GM19395 (cell line): Measurements from ENCODE around the gene NME4.
"Not testable (repeated sequence)": the region's sequence is repeated elsewhere in the genome, so short reads cannot be mapped to it uniquely, and the experiment has no call there.

ENCODE experiments used
- ATAC-seq: cut with Tn5 transposase; IDR thresholded peaks from one replicate; pipeline ENCODE4 v1.9.1; 2021; ENCODE audit warnings: mild to moderate bottlenecking, moderate library complexity; ENCODE audit not compliant: unreplicated experiment

The NME4 gene

DNA sequence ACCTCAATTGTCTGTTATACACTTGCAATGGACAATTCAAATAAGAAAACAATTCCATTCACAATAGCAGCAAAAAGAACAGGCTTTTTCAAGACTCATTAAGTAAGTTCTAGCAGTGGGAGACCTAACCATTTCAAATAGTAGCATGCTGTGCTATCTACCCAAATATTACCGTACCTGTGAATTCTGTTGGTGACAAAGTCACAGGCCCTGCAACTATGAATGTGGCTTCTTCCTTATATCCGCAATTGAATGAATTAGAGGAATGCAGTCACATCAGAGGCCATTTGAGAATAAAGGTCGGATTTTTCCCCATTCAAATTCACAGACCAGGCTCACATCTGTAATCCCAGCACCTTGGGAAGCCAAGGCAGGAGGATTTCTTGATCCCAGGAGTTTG is 800 bp upstream of the NME4 start:
- ATAC-seq, result no peak

DNA sequence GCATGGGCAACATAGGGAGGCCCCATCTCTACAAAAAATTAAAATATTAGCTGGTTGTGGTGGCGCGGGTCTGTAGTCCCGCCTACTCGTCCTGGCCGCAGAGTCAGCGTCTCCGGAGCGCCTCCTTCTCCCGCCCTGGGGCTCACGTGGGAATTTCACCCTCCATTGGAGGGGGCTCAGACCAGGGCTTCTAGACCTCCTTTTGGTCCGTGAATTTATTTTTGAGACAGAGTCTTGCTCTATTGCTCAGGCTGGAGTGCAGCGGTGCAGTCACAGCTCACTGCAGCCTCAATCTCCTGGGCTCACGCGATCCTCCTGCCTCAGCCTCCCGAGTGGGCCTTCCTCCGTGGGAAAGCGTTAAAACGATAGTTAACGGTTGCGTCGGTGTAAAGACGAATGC is 394 bp upstream of the NME4 start:
- ATAC-seq, result no peak

DNA sequence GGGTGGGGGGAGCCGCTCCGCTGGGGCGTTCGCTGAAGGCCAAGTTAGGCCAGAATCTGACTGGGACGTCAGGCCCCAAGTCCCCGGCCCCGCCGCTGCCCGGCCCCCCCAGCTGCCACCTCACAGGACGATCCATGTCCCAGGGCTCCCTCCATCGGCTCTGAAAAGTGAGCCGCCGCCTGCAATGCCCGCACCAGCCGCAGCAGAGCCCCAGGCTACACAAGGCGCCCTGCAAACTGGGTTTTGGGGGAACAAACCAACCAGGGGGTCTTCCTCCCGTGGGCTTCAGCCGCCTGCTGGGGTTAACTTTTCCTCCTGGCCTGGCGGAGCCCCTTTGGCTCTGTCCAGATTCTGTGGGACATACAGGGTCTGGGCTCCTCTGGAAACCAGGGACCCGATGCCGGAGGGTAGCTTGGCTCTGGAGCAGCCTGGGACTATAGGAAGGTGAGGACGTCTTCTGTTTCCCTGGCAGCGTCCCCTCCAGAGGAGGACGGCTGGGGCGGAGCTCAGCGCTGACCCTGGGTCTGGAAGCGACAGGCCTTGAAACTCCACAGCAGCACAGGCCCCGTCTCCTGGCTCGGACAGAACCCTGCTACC is 835 bp downstream of the NME4 start:
- ATAC-seq, result no peak

DNA sequence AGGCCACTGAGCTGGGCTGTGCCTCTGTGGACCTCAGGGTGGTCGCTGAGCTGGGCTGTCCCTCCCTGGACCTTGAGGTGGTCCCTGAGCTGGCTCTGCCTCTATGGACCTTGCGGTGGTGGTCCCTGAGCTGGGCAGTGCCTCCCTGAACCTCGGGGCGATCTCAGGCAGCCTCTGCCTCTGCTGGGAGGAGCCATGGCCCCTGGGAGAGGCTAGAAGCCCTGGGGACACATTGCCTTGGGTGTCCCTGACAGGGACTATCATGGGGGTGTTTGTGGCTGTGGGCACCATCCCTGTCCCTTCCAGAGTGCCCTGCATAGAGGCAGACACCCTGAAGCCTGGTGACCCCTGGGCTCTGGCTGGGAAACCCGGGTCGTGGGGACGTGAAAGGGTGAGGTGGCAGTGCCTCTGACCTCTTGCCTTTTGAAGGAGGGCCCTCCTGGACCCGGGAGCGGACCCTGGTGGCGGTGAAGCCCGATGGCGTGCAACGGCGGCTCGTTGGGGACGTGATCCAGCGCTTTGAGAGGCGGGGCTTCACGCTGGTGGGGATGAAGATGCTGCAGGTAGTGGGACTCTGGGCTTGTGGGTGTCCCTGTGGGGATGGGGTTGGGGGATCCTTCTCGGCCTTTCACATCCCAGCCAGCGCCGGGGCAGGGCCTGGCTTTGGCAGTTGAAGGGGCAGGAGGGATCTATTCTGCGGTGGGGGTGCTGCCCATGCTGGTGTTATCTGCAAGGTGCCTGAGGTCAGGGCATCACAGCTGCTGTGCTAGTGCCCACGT is 1.8 kb downstream of the NME4 start:
- ATAC-seq, result no peak

DNA sequence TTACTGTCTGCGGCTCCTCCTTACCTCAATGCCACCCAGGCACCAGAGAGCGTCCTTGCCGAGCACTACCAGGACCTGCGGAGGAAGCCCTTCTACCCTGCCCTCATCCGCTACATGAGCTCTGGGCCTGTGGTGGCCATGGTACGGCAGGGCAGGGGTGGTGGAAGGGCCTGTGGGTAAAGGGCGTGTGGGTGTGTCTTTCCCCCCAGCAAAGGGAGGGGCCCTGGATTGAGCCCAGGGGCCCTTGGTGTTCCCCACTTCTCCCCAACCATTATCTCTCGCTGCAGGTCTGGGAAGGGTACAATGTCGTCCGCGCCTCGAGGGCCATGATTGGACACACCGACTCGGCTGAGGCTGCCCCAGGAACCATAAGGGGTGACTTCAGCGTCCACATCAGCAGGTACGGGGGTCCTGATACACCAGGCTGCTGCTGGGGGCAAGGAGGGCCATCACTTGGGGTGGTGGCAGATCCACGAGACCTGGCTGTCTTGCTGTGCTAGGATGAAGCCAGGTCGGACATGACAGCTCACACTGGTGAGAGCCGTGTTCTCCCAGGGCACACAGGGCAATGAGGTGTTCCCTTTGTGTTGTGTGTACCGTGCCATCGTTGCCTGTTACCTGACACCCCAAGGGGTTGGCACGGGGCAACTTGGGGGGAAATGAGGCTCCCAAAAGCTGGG is 2.5 kb downstream of the NME4 start:
- no peak for ATAC-seq

DNA sequence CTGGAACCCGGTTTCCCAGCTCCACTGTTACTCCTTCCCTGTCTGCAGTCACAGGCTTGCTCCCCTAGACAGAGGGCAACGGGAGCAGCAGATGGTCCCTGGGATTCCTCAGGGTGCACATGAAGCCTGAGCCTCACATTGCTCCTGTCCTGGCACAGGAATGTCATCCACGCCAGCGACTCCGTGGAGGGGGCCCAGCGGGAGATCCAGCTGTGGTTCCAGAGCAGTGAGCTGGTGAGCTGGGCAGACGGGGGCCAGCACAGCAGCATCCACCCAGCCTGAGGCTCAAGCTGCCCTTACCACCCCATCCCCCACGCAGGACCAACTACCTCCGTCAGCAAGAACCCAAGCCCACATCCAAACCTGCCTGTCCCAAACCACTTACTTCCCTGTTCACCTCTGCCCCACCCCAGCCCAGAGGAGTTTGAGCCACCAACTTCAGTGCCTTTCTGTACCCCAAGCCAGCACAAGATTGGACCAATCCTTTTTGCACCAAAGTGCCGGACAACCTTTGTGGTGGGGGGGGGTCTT is 3.1 kb downstream of the NME4 start:
- no peak for ATAC-seq

DNA sequence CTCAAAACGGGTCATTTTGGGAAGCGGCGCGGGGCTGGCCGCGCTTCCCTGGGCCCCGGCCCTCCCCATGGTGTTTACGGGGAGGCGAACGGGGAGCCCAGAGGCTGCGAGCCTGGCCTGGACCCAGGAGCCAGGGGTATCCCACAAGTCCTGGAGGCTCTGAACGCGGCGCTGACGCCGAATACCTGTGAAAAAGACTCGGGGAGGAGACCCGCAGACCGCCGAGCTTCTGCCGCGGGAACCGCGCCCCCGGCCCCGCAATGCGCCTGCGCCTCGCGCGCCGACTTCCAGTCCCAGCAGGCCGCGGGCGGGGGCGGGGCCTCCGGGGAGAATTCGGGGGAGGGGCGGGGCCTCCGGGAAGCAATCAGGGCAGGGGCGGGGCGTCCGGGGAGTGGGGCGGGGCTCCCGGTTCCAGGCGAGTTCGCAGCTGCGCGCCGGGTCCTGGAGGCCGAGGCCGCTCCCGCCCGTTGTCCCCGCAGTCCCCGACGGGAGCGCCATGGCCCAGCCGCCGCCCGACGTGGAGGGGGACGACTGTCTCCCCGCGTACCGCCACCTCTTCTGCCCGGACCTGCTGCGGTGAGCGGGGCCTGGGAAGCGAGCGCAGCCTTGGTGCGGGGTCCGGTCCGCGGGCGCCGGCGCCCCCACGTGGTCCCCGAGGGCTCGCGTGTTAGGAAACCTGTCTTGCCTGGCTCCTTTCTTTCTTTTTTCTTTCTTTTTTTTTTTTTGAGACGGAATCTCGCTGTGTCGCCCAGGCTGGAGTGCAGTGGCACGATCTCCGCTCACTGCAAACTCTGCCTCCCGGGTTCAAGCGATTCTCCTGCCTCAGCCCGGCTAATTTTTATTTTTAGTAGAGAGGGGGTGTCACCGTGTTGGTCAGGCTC is 4.7 kb downstream of the NME4 start, which contains the start of gene DECR2:
Gene DECR2, plus strand, starts transcription at position 418 of the 881 bp plus-strand sequence. Its CDS starts 79 bp downstream, at position 497.
- ATAC-seq, result peak; percentile 55

DNA sequence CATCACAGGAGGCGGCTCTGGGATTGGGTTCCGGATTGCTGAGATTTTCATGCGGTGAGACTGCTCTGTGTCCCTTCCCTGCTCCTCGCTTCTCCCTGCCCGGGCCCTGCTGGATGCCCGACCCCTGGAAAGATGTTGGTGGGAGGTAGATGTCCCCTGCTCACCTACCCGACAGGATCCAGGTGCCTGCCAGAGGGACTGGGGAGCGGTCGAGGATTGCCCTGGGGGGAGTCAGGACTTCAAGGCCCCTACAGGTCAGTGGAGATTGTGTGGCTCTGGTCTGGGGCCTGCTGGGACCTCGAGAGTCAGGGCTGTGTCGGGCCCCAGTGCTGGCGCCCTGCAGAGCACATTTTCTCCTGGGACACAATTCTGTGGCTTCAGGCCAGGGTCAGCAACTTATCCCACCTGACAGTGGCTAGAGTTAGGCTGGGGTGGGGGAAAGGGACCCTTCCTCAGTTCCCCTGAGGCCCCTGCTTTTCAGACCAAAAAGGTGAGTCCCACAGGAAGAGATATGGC is 8.0 kb downstream of the NME4 start:
- no peak for ATAC-seq

DNA sequence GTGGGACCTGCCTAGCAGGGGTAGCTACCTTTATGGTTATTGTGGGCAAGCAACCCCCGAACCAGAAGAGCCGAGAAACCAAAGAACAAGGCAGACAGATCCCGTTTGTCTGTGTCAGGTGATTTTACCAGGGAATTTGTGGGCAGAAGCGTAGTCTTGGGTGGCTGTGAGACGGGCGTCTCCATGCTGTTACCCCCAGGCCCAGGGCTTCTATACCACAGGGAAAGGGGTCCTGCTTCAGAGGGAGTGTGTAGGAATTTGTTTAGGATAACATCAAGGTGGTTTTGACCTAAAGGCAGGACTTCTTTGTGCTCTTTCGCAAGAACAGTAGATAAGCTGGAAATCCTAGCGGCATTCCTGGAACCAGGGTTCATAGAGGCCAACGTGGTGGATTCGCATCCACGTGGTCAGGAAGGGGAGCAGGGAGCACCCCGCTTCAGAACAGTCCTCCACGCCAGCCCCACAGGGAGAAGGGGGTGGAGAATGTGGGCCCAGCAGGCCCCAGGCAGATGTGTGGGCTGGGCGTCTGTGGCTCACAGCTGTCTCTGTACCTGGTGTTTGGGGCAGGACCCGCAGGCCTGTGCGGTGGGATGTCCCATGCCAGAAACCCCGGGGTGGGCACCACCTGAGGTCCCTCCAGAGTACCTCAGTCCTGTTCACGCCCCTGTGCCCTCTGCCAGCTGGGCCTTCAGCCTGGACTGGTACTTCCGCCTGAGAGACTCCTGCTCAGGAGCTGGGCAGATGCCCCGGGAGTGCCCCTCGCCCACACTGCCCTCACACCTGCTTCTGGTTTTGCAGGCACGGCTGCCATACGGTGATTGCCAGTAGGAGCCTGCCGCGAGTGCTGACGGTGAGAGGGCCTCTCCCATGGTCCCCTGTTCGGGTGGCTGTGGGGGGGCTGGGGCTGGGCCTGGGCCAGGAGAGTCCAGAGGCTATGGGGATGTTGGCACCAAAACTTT is 8.8 kb downstream of the NME4 start:
- no peak for ATAC-seq

DNA sequence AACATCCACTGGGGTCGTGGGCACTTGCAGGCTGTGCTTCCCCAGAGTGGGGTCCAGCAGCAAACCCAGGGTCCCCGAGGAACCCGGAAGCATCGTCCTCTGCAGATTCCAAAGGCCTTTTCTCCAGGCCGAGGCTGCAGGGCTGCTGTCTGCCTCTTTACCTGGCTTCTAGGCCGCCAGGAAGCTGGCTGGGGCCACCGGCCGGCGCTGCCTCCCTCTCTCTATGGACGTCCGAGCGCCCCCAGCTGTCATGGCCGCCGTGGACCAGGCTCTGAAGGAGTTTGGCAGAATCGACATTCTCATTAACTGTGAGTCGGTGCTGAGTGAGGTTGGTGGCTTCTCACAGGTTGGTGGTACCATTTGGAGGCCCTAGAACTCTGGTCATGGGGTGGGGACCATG is 10.3 kb downstream of the NME4 start:
- ATAC-seq, result no peak

DNA sequence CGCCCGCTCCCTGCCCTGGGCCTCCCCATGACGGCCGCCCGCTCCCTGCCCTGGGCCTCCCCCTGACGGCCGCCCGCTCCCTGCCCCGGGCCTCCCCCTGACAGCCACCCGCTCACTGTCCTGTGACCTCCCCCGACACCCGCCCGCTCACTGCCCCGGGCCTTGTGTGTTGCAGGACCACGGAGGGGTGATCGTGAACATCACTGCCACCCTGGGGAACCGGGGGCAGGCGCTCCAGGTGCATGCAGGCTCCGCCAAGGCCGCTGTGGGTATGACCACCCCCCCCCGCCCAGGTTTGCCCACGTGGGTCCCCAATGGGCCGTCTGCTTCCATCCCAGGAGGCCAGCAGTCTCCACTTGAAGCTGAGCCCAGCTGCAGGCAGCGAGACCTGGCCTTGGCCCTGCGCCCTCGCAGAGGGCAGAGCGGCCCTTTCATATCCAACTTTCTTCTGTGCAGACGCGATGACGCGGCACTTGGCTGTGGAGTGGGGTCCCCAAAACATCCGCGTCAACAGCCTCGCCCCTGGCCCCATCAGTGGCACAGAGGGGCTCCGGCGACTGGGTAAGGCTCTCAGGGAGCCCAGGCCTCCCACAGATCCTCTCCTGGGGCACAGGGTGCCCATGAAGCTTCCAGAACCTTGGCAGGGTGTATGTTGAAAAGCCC is 13.6 kb downstream of the NME4 start:
- no peak for ATAC-seq

DNA sequence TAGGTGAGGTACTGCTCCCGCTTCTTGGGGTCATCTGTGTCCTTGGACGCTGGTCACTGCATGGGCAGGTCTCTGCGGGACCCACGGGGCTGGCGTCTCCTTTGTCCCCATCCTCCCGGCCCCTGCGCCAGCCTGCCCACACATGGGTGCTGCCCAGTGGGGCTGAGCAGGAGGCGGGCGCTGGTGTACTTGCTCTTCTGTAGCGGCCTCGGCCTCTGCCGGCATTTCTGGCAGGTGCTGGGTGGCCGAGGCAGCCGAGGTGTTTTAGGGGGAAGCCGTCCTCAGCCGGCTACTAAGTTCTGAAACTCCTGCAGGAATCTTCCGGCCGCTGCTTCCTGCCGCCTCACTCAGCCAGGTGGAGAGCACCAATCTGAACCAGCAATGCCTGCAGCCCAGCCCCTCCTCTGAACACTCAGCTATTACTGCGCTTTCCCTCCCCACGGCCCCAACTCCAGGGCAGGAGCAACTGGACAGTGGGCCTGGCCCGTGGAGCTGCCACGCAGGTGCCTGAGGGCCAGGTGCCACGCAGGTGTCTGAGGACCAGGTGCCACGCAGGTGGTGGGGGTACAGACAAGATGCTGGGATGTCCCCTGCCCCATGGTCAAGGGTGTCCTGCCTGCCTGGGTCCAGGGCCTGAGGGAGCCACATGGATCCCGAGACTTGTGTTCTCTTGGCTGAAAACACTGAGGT is 14.7 kb downstream of the NME4 start:
- ATAC-seq, result no peak

DNA sequence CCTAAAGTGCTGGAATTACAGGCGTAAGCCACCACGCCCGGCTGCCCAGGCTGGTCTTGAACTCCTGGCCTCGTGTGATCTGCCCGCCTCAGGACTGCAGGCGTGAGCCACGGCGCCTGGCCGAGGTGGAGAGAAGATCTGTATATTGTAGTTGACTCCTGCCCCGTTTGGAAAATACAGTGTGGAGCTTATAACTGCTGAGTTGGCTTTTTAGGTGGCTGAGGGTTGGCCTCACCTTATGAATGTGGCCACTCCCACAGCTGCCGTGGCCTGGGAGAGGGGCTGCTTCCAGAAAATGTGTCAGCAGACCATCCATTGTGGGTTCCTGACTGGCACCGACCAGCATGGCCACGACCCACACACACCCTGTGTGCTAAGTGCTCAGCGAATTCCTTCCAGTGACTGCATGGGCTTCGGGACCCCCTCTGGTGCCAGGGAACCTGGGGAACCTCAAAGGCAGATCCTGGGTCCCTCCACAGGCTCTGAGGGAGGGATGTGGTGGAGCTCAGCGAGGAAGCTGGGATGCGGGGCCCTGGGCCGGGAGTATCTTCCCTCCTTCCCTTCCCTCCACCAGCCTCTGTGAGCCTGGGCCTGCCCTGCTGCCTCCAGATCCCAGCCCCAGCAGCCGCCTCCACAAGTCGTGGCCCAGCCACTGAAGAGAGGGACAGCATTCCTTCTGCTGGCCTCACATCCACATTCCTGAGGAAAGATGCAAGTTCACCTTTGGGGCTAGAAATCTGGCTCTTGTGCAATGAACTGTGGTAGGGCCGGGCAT is 17.6 kb downstream of the NME4 start:
- ATAC-seq, result no peak

DNA sequence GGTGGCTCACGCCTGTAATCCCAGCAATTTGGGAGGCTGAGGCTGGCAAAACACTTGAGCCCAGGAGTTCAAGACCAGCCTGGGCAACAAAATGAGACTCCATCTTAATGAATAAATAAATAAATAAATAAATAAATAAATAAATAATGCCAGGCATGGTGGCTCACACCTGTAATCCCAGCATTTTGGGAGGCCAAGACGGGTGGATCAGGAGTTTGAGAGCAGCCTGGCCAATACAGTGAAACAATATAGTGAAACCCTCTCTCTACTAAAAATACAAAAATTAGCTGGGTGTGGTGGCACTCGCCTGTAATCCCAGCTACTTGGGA is 18.1 kb downstream of the NME4 start:
- not testable (repeated sequence) for ATAC-seq

DNA sequence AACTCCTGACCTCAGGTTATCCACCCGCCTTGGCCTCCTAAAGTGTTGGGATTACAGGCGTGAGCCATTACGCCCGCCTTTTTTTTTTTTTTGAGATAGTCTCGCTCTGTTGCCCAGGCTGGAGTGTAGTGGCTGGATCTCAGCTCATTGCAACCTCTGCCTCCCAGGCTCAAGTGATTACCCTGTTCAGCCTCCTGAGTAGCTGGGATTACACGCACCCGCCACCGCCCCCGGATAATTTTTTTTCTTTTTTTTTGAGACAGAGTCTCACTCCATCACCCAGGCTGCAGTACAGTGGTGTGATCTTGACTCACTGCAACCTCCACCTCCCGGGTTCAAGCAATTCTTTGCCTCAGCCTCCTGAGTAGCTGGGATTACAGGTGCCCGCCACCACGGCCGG is 25.2 kb downstream of the NME4 start:
- not testable (repeated sequence) for ATAC-seq

DNA sequence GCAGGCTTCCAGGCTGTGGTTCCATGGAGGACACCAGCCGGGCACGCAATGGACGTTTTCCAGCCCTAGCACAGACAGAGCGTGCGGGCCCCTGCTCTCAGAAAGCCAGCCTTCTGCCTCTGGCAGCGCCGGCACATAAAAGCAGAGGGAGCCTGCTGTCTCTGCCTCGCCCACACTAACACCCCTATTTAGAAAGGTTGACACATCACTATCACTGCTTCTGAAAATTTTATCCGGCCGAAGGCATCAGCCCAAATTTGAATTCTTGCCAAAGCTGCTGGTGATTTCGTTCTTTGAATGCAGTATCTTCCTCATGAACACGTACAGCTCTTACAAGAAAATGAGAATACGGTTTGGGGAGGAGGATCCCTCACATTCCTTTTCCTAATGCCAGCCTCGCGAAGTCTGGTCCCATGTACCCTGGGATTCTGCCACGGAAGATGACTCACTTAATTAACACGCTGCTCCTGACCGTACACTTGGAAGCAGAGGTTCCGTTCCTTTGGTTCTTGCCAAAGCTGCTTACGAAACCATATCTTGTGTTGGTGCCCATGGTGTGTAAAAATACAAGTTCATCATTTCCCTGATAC is 27.1 kb downstream of the NME4 start:
- no peak for ATAC-seq

DNA sequence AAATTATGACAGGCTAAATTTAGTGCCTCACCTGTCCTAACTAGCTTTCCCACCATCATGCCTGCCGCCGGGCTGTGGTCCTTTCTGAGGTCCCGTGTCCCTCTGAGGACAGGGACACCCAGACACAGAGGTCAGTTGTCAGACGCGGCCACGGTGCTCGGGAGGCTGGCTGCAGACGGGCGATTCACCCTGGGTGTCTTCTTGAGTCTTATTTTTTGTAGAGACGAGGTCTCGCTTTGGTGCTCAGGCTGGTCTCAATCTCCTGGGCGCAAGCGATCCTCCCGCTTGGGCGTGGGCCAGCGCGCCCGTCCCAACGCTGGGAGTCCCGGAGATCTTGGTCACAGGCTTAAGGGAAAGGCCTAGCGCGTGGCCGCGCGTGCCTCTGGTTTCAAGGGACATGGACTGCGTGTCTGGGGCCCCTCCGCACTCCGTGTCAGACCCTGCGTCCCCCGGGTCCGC is 27.7 kb downstream of the NME4 start:
- no peak for ATAC-seq
